ENCODE measurements around the gene CADPS.

Gene CADPS

DNA sequence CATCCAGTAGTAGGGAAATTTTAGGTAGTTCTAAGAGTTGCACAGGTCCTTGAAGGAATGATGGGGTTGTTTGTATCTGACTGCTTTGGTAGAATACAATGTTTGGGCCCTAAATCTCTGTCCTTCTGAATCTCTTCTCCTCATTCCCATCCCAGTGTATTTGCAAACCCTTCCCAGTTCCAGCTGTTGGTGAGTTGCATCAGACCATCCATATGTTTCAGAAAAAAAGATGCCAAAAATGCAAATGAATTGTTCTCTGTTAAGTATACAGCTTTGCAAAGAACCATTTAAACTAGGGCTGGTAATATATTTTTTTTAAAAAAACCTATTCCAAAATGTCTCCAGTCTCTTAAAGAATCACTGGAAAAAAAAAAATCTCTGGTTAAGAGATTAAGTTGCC, 251.0 kb downstream of the CADPS start:
- DNase-seq, result no peak

DNA sequence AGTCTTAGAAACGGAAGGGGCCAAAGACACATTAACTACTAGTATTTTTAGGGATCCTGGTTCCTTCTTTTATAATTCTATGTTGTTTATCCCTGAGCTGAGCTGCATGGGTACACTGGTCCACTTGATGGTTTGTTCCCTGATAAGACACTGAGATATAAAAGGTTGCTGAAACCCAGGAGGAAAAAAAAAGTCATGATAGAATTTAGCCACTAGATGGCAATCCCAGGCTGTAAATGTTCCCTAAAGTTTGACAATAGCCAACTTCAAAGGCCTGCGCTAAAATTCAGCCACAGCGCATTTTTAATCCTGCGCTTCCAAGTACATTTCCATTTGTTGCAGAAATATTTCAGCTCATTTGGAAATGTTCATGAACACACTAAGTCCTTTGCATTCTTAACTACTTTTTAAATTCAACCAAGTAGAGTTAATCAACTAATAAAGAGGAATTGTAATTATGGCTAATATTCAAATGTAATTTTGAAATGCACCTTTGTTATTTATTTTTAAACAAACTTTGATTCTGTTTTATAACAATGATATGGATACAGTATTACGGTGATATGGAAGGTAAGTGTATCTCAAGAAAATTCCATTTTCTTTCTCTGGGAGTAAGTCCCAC, 252.6 kb downstream of the CADPS start:
- DNase-seq, result no peak

DNA sequence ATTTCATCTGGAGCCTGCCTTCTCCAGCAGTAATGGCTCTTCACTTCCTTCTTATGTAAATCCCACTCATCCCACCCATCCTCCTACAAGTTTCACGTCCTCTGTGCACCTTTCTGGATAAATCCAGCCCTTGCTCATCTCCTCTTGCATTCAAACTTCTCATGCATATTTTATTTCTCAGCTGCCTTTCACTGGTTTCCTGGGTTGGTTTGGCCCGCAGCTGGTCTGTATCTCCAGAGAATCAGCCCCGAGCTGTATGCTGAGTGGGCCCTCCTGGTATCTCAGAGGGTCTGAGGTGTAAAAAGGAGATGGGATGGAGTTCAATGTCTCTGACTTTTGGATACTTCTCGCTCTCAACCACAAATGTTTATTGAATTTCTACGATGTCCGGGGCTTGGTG, 253.3 kb downstream of the CADPS start:
- no peak for DNase-seq

DNA sequence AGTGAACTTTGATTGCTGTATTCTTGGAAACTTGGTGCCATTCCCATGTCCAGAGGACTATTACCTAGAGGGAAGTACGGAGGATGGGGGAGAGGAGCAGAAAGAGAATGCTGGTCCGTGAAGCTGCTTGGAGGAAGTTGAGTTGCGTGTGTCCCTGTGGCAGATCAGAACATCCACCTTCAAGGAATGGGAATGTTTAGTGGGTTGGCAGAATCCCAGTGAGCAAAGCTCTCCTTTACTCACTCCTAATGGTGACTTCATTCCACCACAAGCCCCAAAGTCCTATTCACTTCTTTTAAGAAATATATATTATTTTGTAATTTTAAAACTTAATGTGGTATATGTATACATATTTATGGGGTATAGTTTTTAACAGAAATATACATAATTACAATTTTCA, 254.0 kb downstream of the CADPS start:
- no peak for DNase-seq

DNA sequence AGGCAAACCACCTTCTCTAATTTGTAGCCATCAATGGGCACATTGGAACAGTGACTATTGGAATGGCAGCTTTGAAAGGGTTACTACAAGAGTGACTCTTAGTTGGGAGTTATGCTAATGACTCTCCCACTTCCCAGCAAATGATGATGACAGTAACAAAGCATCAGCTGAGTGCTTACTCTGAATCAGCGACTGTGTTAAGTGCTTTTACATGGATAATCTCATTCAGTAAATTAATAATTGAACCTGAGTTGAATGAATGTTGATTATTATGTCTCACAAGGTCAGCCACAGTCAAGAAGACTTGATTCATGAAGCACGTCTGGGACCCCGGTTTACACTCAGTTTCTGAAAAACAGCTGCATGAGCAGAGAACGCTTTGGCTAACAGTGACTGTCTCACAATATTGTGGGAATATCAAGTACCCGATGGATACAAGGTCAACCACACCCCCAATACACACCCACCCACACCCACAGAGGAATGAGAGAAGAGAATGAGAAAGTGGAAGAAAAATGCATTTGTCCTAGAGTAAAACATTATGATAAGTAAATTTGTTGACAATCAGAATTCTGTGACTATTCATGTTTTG, 259.9 kb downstream of the CADPS start:
- DNase-seq, result no peak

DNA sequence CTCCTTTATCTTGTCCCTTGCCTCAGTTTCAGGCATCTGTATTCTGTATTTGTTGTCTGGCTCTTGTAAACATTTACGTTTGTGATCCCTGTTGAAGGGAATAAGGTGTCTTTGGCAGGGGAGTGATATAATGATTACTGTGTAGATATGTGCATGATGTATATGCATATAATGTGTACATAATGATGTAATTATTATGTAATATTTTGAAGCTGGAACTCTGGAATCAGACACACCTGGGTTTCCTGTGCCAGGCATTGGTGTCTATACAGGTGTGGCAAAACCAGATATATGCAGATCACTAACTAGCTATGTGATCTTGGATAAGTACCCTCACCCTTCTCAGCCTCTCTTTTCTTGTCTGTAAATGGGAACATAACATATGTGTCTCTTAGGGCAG, 260.7 kb downstream of the CADPS start:
- no peak for DNase-seq

DNA sequence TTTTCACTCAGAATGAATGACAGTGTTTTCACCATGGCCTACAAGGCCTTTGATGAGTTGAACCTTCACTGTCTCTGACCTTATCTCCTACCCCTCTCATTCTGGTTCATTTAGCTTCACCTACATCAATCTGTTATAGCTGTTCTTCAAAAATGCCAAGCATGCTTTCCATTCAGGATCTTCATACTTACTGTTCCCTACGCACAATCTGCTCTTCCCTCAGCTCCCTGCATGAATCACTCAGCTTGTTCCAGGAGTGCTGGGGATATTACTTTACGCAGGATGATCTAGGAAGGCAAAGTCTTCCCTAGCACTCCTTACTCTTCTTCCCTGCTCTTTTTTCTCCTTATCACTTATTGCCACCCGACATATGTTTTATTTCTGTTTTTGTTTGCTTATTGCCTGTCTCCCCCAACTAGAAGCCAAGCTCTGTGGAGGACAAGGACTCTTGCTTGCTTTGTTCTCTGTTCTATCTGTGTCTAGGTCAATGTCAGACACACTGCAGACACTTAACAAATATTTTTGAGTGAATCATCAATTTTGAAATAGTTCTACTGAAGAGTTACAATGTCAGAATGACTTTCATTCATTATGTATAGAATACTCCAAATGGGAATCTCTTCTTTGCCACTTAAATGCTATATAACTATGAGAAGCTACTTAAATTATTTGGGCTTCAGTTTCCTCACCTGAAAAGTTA, 263.5 kb downstream of the CADPS start:
- DNase-seq, result no peak

DNA sequence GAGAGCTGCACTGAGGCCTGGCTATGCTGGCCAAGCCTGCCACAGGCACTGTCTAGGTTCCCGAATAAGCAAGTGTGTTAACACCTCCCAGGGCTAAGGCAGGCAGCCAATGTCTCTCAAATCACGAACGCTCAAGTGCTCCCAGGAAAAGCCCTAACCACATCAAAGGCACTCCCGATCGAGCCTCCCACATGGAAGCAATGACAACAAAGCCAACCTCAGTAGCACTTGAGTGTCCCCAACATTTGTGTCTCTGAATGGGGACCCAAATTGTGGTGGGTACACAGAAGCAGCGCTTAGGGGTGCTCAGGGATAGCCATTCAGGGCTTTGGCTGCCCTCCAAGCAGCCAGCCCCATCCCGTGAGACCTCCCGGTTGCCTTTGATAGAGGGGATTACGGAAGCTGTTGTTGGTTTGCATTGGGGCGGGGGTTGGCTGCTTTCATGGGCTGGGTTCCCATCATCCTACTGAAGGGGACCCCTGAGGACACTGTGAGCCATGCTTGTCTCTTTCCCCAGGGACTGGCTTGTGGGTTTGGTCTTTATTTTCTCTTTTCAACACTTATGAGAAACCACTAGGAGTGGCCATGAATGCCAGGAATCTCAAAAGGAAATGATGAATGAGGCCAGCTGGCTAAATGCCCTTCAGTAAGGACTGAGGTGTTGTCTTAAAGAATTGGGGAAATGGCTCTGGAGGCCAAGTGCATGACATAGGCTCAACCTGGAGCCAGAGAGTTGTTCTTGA, 267.8 kb downstream of the CADPS start:
- DNase-seq, result no peak

DNA sequence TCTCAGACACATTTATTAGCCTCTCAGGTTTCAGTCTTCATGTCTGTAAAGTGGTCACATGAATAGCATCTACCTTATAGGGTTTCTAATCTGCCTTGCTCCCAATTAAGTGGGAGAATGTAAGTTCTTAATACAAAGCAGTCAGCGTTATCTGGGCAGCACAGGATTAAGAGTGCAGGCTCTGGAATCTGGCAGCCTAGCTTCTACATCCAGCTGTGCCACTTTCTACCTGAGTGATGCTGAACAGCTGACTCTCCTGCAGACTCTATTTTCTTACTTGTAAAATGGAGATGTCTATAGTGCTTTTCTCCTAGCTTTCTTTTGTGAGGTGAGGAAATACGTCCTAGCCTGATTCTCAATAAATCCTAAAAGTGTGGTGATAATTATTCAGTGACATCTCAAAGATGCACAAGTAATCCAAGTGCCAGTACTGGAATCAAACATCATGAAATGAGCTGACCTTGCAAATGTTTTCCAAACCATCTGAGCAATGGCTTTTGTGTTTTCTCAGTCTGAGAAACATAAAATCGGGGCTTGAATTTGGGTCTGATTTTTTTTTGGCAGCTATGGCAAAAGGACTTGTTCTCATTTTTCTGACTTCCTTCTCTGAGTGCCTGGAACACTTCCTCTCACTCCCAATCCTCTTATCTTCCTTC, 269.7 kb downstream of the CADPS start:
- no peak for DNase-seq

DNA sequence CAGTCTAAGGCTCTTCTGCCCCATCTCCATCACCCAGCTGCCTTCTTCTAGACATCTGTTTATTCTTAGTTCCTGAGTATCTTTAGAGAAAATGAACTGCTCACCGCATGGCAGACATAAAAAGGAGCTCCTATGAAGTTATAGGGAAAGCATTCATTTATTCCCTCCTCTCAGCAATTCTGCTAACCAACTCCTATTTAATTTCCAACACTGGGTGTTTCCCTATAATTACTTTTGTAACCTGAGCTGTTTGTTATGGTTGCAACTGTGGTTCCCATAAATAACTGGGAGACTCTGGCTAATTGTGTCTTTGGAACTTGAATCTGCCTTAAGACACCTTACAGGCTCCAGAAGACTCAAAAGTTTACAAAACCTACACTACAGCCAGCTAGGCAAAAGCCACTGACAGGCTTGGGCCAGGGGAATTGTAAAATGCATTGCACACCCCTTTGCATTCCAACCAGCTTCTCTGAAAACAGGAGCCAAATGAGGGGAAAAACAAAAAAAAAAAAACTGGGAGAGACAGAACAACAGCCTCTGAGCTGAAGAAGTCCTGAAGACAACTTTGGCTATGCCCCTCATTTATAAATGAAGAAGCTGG, 270.4 kb downstream of the CADPS start:
- DNase-seq, result no peak

DNA sequence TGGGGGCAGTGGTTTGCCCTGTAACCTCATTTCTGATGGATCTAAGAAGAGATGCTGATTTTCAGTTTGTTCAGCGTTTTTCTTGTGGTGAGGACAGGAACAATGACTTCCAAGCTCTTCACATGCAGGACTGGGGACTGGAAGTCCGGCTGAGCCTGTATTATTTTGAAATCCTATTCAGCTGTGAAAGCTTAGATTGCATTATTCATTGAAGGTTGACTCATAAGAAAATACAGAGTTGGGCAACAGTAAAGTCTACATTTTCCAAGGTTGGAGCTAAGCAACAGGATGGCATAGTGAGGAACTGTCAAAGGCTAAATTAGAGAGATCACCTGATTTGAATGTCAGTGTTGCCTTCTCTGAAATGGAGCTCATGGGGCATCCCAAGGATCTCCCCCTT, 270.9 kb downstream of the CADPS start:
- no peak for DNase-seq

DNA sequence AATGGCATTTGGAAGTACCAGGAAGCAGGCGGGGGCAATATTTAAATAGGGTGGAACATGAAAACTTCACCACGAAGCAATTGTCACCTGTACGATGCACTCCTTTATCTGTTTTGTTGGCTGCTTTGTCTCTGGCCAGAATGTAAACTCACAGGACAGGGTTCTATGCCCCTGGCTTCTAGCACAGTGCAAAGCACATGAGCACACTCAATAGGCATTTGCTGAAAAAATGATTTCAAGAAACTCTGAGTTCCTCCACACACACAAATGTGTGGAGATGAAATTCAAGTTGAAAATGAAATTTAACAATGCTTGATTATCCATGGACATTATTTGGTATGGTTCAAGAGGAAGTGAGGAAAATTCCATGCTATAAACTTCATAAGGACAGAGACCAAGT, 272.2 kb downstream of the CADPS start:
- DNase-seq, result no peak

DNA sequence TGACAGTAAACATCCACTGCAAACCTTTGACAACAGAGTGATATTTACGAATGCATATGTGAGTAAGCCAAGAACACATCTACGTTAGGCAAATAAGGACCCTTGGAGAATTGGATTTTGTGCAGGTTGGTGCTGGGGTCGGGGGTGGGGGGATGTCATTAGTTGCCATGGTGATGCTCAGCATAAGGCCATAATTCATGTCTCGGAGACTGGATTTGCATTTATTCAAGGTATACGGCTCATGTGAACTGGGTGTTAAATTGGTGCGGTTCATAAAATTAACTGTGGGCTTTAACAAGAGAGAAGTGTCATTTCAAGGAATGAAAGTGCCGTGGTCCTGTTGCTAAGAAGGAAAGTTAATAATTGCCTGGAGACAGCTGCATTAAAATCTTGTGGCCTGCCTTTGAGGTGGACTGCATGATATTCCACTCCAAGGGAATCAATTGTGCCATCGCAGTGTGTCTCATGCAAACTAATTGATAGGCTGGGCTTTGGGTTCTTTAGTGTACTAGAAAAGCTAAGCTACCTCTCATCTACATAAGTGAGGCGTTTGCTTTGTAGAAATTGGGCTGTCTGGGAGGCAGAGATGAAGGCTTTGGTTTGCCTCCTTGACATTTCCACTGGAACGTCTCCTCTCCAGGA, 273.0 kb downstream of the CADPS start:
- DNase-seq, result no peak

DNA sequence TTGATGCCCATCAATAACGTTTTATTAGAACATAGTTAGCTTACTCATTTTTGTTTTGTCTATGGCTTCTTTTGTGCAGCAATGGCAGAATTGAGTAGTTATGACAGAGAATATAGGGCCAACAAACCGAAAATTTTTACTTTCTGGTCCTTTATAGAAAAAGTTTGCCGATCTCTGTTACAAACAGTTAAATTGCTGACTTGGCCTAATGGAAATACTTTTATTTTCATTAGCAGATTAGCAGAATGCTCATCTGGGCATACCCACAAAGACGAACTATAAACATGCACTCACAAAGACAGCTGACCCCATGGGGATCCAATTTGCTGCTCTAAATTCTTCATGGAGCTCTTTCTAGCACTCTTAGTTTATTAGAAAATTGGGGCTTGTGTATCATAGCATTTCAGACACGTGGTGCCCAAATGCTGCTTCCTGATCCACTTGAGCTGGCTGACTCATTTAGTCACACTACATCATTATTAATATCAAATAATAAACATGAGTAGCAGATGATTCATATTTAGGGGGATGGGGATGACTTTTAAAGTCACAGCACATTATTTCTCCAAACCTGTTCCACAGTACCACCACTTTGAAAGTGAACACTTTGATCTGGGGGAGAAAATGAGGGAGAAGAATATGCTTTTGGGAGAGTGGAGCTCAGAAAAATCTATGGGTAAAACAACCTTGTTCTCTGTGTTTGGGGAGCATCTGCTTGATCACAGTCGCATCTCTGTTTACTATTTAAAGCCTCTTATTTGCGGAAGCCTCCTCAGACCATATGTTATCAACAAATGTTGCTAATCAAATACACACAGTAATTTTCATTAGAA, 273.8 kb downstream of the CADPS start:
- no peak for DNase-seq

DNA sequence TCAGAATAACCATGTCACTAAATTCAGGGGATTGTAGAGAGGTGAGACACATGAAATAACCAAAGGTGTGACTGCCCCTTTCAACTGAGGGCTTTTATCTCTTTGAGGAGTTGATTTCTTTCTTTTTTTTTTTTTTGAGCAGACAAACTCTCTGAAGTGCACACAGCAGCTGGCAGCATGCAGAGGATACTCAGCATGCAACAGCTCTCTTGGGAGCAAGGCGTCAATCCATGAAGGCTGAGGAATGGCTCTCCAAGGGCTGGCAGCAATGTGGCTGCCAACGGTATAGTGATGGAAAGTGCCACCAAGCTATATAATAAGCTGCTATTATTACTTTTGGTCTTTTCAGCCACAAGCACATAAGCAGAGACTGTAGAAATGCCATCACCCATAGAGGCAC, 275.2 kb downstream of the CADPS start:
- DNase-seq, result no peak

DNA sequence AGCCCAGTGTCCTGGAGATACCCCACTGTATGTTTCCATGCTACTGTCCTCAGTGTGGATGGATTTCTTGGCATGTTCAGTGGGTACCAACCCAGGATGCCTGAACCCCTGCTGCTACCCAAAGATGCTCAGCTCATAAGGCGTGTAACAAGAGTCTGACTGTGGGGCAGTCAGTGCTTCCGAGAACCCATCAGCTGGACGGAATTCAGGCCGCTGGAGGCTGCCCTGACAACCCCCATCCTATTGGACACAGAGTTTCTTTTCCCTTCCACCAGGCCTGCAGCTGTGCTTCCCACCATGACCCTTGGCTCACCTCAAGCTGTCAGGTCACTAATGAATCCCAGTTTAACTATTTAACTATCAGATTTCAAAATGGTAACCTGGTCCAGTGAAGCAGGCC, 277.7 kb downstream of the CADPS start:
- DNase-seq, result no peak

DNA sequence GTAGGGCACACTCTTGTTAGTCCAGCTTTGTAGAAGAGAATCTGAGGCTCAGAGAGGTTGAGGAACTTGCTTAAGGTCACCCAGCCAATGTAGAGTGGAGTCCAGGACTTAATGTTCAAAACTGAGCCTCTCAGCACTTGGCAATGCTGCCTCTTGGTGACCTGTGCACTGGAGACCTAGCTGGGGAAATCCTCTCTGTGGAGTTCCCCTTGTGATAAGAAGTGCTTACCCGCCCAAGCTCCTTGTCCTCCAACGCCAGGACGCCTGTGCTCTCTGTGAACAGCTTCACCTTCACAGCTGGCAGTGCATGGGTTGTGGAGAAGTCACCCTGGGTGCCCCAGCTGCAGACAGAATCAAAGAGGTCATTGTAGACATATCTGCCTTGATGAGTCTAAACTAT, 282.8 kb downstream of the CADPS start:
- DNase-seq, result no peak

DNA sequence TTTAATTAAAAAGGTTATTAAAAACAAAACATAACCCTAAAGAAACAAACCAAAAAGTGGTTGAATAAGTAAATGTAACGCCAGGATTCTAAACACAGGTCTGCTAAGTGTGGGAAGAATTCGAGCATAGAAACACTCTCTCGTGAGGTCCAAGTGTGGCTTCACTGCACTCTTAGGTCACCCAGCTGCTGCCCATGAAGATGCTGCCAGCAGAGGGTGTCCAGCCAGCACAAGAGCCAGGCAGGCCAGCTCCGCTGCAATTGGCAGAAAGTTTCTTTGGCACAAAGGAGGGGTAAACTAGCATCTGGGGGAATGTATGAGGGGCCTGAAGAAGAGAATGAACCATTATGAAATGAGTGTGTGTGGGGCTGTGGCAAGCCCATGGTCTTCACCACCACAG, 286.1 kb downstream of the CADPS start:
- no peak for DNase-seq

DNA sequence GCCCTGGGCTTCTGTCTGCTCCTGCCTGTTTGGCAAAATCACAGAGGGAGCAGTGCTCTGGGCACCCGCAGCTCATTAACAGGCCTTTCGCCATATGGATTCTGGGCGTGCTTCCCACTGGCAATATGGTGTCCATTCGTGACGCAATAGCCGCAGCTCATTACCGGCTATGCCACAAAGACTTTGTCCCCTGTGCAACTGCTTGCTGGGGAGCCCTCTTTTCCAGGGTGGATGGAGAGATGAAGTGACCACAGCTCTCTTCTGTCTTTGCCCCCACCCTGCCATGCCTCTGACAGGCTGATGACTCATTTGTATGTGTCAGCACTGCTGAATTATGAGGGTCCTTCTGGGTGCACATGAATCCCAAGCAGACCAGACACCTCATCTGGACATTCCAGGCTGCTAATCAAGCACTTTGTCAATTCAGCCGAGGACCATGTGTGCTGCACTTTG, 287.6 kb downstream of the CADPS start:
- DNase-seq, result no peak

DNA sequence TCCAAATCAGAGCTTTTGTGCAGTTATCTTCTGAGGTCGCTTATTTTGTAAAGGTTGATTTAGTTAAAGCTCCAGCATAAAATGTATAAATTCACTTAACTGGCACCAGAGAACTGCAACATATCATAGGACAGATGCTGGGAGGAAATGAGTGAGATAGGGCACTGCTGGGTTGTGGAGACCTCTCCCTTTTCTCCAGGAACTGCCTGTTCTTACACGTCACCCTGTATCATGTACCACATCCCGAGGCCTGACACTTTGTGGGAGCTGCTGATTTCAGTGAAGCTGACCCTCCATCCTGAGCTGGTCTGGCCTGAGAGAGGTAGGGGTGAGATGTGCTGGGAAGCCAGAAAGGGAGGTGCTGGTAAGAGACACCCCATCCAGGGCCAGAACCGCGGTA, 288.0 kb downstream of the CADPS start:
- DNase-seq, result no peak

DNA sequence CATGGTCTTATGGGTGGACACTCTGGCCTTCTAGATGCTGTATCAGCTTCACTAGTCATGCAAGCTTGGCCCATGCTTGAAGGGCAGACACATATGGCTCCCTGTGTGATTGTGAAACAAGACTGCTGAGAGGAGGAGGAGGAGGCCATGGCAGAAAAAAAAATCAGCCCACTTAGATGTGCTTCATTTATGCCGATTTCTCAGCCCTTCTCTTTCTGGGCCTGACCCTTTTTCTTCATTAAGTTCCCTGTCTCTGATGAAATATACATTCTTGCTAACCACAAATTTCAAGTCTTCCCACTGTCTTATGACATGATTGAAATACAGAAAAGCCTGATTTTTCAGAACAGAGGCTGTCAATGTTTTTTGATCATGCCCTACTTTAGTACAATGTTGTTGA, 288.9 kb downstream of the CADPS start:
- DNase-seq, result no peak

DNA sequence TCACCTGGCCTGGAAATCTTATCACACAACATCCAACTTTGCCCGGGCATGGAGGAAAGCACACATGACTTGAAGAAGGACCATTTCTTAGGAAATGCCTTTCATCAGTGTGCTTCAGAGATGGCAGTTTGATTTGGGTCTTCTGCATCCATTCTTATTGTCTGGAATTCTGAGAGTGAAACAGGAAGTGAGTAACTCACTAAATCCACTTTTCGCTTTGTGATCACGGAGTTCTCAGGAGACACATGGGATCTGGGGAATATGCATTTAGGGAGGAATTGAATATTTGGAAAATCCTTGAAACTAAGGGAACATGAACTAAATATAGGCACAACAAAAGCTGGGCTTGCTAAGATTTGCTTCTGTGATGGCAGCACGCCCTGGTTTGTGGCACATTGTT, 289.4 kb downstream of the CADPS start:
- DNase-seq, result no peak
